ENCODE results near the gene NADK2.

DNA sequence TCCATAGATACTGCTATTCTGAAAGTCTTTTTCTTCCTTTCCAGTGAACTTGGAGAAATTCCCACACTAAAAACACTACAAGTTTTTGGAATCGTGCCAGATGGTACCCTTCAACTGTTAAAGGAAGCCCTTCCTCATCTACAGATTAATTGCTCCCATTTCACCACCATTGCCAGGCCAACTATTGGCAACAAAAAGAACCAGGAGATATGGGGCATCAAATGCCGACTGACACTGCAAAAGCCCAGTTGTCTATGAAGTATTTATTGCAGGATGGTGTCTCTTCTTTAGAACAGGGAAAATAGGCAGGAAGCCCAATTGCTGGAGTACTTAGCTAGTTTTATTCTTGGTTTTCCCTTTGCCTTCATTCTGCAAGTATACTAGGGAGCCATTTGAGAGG, 60.0 kb downstream of the NADK2 start:
- TF ChIP-seq, protein P1, sequence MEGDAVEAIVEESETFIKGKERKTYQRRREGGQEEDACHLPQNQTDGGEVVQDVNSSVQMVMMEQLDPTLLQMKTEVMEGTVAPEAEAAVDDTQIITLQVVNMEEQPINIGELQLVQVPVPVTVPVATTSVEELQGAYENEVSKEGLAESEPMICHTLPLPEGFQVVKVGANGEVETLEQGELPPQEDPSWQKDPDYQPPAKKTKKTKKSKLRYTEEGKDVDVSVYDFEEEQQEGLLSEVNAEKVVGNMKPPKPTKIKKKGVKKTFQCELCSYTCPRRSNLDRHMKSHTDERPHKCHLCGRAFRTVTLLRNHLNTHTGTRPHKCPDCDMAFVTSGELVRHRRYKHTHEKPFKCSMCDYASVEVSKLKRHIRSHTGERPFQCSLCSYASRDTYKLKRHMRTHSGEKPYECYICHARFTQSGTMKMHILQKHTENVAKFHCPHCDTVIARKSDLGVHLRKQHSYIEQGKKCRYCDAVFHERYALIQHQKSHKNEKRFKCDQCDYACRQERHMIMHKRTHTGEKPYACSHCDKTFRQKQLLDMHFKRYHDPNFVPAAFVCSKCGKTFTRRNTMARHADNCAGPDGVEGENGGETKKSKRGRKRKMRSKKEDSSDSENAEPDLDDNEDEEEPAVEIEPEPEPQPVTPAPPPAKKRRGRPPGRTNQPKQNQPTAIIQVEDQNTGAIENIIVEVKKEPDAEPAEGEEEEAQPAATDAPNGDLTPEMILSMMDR (IDR thresholded peaks at IDR 0.05), result no peak
- no peak for TF ChIP-seq POLR2A (IDR thresholded peaks at IDR 0.05)
